H9 (cell line): ENCODE results near the gene DMRT3. TPM values are rescaled to one million over a fixed set of nuclear protein-coding genes. Genes with fewer than 3 reads are reported as not detected.

Experiments used
- DNase-seq: peaks from one replicate; pipeline ENCODE4 v3.0.0-alpha.2; 2017
- H2AFZ ChIP-seq: one replicate; pipeline ENCODE4 v1.6.1; 2013; ENCODE audit warnings: mild to moderate bottlenecking, low read length, control low read depth, moderate library complexity
- H2AK5ac ChIP-seq: 2 replicates; pipeline ENCODE4 v1.6.1; 2013; ENCODE audit warnings: low read length, control low read depth, mixed read lengths; ENCODE audit not compliant: insufficient read length
- H2BK120ac ChIP-seq: one replicate; pipeline ENCODE4 v1.6.1; 2013; ENCODE audit warnings: low read depth, mild to moderate bottlenecking, low read length, control low read depth, inconsistent platforms; ENCODE audit not compliant: poor library complexity, severe bottlenecking
- H2BK12ac ChIP-seq: 2 replicates; pipeline ENCODE4 v1.6.1; 2013; ENCODE audit warnings: low read length, control low read depth, mixed read lengths, low read depth; ENCODE audit not compliant: insufficient read length
- H2BK15ac ChIP-seq: 2 replicates; pipeline ENCODE4 v1.6.1; 2013; ENCODE audit warnings: low read depth, low read length, control low read depth
- H2BK20ac ChIP-seq: one replicate; pipeline ENCODE4 v1.6.1; 2013; ENCODE audit warnings: low read depth, mild to moderate bottlenecking, low read length, control low read depth, inconsistent platforms; ENCODE audit not compliant: poor library complexity, severe bottlenecking
- H2BK5ac ChIP-seq: 2 replicates; pipeline ENCODE4 v1.6.1; 2013; ENCODE audit warnings: low read length, control low read depth, mixed read lengths; ENCODE audit not compliant: insufficient read length
- H3K14ac ChIP-seq: 2 replicates; pipeline ENCODE4 v1.6.1; 2013; ENCODE audit warnings: low read length, control low read depth; ENCODE audit not compliant: insufficient read depth
- H3K18ac ChIP-seq: 2 replicates; pipeline ENCODE4 v1.6.1; 2013; ENCODE audit warnings: low read depth, mild to moderate bottlenecking, mixed read lengths, low read length, control low read depth; ENCODE audit not compliant: insufficient read length
- H3K23ac ChIP-seq: 2 replicates; pipeline ENCODE4 v1.6.1; 2013; ENCODE audit warnings: low read length, control low read depth, mixed read lengths, low read depth; ENCODE audit not compliant: insufficient read length
- H3K23me2 ChIP-seq: 2 replicates; pipeline ENCODE4 v1.6.1; 2013; ENCODE audit warnings: low read depth, mild to moderate bottlenecking, mixed read lengths, low read length, control low read depth; ENCODE audit not compliant: insufficient read length, poor library complexity, severe bottlenecking
- H3K27ac ChIP-seq: 2 replicates; pipeline ENCODE4 v1.5.1; 2013; ENCODE audit warnings: low read length, control low read depth, mixed read lengths, low read depth; ENCODE audit not compliant: insufficient read length
- H3K27me3 ChIP-seq: 2 replicates; pipeline ENCODE4 v1.6.1; 2013; ENCODE audit warnings: low read length, control low read depth, inconsistent platforms; ENCODE audit not compliant: insufficient read depth
- H3K4ac ChIP-seq: 2 replicates; pipeline ENCODE4 v1.6.1; 2013; ENCODE audit warnings: low read depth, mild to moderate bottlenecking, control low read depth, inconsistent platforms, low read length, moderate library complexity
- H3K4me1 ChIP-seq: 2 replicates; pipeline ENCODE4 v1.6.1; 2013; ENCODE audit warnings: low read length, control low read depth, inconsistent platforms; ENCODE audit not compliant: insufficient read depth
- H3K4me2 ChIP-seq: 2 replicates; pipeline ENCODE4 v1.6.1; 2013; ENCODE audit warnings: low read length, control low read depth, mixed read lengths; ENCODE audit not compliant: insufficient read length, insufficient read depth
- H3K56ac ChIP-seq: 2 replicates; pipeline ENCODE4 v1.6.1; 2013; ENCODE audit warnings: low read depth, mild to moderate bottlenecking, mixed read lengths, low read length, control low read depth; ENCODE audit not compliant: insufficient read length
- H3K79me1 ChIP-seq: 2 replicates; pipeline ENCODE4 v1.6.1; 2013; ENCODE audit warnings: low read depth, mild to moderate bottlenecking, moderate library complexity, low read length, control low read depth, inconsistent platforms; ENCODE audit not compliant: insufficient read depth, poor library complexity, severe bottlenecking
- H3K79me2 ChIP-seq: 2 replicates; pipeline ENCODE4 v1.6.1; 2013; ENCODE audit warnings: low read length, control low read depth, inconsistent platforms; ENCODE audit not compliant: insufficient read depth
- H3K9ac ChIP-seq: 2 replicates; pipeline ENCODE4 v1.6.1; 2013; ENCODE audit warnings: low read length, control low read depth, mixed read lengths; ENCODE audit not compliant: insufficient read length; ENCODE audit errors: extremely low read depth
- H3K9me3 ChIP-seq: one replicate; pipeline ENCODE4 v1.6.1; 2013; ENCODE audit warnings: low read depth, low read length, inconsistent platforms; ENCODE audit not compliant: control insufficient read depth
- H3T11ph ChIP-seq: one replicate; pipeline ENCODE4 v1.6.1; 2013; ENCODE audit warnings: mild to moderate bottlenecking, low read length, control low read depth, inconsistent platforms
- H4K20me1 ChIP-seq: one replicate; pipeline ENCODE4 v1.6.1; 2013; ENCODE audit not compliant: control insufficient read depth, insufficient read length, insufficient read depth
- H4K5ac ChIP-seq: 2 replicates; pipeline ENCODE4 v1.6.1; 2013; ENCODE audit warnings: low read depth, mild to moderate bottlenecking, mixed read lengths, low read length, control low read depth; ENCODE audit not compliant: insufficient read length
- H4K8ac ChIP-seq: replicated peaks from 2 replicates; pipeline ENCODE4 v1.6.1; 2013; ENCODE audit warnings: low read length, control low read depth, mixed read lengths, low read depth; ENCODE audit not compliant: insufficient read length
- H4K91ac ChIP-seq: 2 replicates; pipeline ENCODE4 v1.6.1; 2013; ENCODE audit warnings: low read depth, mild to moderate bottlenecking, moderate library complexity, mixed read lengths, low read length, control low read depth; ENCODE audit not compliant: insufficient read length
- H3K27ac Mint-ChIP-seq, 3 experiments: 2 replicates in 2 of 3; 3 replicates in 1 of 3; pipeline ENCODE4 v1.8.0; 2020 to 2021; ENCODE audit warnings: mixed read lengths in 3 of 3, mild to moderate bottlenecking in 1 of 3, moderate library complexity in 1 of 3
- H3K27me3 Mint-ChIP-seq: 2 replicates; pipeline ENCODE4 v1.8.0; 2021; ENCODE audit warnings: low read depth, mild to moderate bottlenecking, moderate library complexity, mixed read lengths
- H3K36me3 Mint-ChIP-seq, 3 experiments: 2 replicates in 2 of 3; 3 replicates in 1 of 3; pipeline ENCODE4 v1.8.0; 2020 to 2021; ENCODE audit warnings: low read depth in 3 of 3, mixed read lengths in 3 of 3; ENCODE audit not compliant: insufficient read depth in 1 of 3
- H3K4me1 Mint-ChIP-seq, 2 experiments: 2 replicates each; pipeline ENCODE4 v1.8.0; 2020; ENCODE audit warnings: mixed read lengths in 2 of 2
- H3K4me3 Mint-ChIP-seq, 2 experiments: 2 replicates in 1 of 2; 3 replicates in 1 of 2; pipeline ENCODE4 v1.8.0; 2020 to 2021; ENCODE audit warnings: mild to moderate bottlenecking in 2 of 2, mixed read lengths in 2 of 2, moderate library complexity in 1 of 2
- H3K9me3 Mint-ChIP-seq, 2 experiments: 2 replicates in 1 of 2; 3 replicates in 1 of 2; pipeline ENCODE4 v1.8.0; 2020; ENCODE audit warnings: mild to moderate bottlenecking in 2 of 2, mixed read lengths in 2 of 2, moderate library complexity in 1 of 2
- WGBS: extraction: QIAGEN DNeasy Blood & Tissue Kit; methylation state at CpG from one replicate; pipeline ENCODE4 v1.1.7; 2013; ENCODE audit warnings: missing lambda C conversion rate, low lambda C conversion rate, mixed read lengths; ENCODE audit not compliant: insufficient read length; ENCODE audit errors: extremely low coverage; 5-methylcytosine and 5-hydroxymethylcytosine counted together
- total RNA-seq: library from RNA; stranded (reverse); gene quantifications from 2 replicates; pipeline ENCODE4 v1.2.1, GENCODE V29; 2021
- TF ChIP-seq, protein P1 (sequence below): fragments of 200-600 bp; sonication (generic); conservative IDR thresholded peaks from 3 replicates; pipeline ENCODE4 v1.8.0; 2021; ENCODE audit warnings: antibody characterized with exemption, mild to moderate bottlenecking

The DMRT3 gene
- total RNA-seq, 1 experiment from 2014 or later = not detected

DNA sequence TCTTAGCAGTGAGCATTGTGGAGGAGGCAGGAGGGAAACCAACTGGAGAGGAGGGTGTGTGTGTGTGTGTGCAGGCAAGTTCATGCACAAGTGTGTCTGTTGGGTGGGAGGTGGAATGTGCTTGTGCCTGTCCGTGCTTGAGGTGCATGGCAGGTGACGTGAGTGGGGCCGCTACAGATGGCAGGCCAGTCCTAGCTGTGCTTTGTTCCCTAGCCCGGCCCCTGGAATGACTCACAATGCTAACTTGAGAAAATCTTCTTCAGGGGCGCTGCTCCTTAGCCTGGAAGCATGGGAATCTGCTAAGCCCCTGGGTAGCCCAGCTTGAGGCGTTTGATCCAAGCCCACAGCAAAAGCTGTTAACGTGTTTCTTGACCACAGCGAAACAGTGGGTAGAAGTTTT, 48.7 kb downstream of the DMRT3 start:
- H3K9ac ChIP-seq = no peak overlapping the region
- H3T11ph ChIP-seq = no peak overlapping the region
- TF ChIP-seq, protein P1, sequence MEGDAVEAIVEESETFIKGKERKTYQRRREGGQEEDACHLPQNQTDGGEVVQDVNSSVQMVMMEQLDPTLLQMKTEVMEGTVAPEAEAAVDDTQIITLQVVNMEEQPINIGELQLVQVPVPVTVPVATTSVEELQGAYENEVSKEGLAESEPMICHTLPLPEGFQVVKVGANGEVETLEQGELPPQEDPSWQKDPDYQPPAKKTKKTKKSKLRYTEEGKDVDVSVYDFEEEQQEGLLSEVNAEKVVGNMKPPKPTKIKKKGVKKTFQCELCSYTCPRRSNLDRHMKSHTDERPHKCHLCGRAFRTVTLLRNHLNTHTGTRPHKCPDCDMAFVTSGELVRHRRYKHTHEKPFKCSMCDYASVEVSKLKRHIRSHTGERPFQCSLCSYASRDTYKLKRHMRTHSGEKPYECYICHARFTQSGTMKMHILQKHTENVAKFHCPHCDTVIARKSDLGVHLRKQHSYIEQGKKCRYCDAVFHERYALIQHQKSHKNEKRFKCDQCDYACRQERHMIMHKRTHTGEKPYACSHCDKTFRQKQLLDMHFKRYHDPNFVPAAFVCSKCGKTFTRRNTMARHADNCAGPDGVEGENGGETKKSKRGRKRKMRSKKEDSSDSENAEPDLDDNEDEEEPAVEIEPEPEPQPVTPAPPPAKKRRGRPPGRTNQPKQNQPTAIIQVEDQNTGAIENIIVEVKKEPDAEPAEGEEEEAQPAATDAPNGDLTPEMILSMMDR = no peak
- H3K9me3 Mint-ChIP-seq = peaks cover 10 to 13% of the 10 kb centered on the region in 2 experiments; a peak in 4 of 5 replicates
- H3K4ac ChIP-seq = no peak overlapping the region
- peaks cover 0 to 2% (median 0%) of the 10 kb centered on the region in 3 experiments; a peak in 1 of 7 replicates for H3K36me3 Mint-ChIP-seq
- H4K5ac ChIP-seq = no peak overlapping the region
- no peaks in the 10 kb centered on the region for H4K20me1 ChIP-seq
- H3K9me3 ChIP-seq = peaks cover 4% of the 10 kb centered on the region
- no peak overlapping the region for H2AFZ ChIP-seq
- H2BK12ac ChIP-seq = no peak overlapping the region
- no peak overlapping the region for H3K27ac Mint-ChIP-seq
- no peak overlapping the region for H4K91ac ChIP-seq
- no CpG with 5 or more reads among the region's 8 CpGs for WGBS
- H3K56ac ChIP-seq = no peak overlapping the region
- no peak overlapping the region for H3K18ac ChIP-seq
- no peak overlapping the region for H3K23ac ChIP-seq
- H3K4me1 ChIP-seq = no peaks in the 10 kb centered on the region
- no peaks in the 10 kb centered on the region for H3K27me3 ChIP-seq
- H3K4me1 Mint-ChIP-seq = peaks cover 5 to 10% of the 10 kb centered on the region in 2 experiments
- no peaks in the 10 kb centered on the region for H3K23me2 ChIP-seq
- no peak overlapping the region for H2BK120ac ChIP-seq
- no peak overlapping the region for H3K14ac ChIP-seq
- H3K4me2 ChIP-seq = no peak overlapping the region
- no peak overlapping the region for H2BK15ac ChIP-seq
- H3K4me3 Mint-ChIP-seq = no peak overlapping the region
- H3K79me1 ChIP-seq = no peaks in the 10 kb centered on the region
- H2AK5ac ChIP-seq = no peak overlapping the region
- no peaks in the 10 kb centered on the region for H3K79me2 ChIP-seq
- no peak overlapping the region for H2BK20ac ChIP-seq
- no peak overlapping the region for H2BK5ac ChIP-seq
- H4K8ac ChIP-seq = no peak overlapping the region
- no peak for DNase-seq
- peaks cover 45% of the 10 kb centered on the region for H3K27me3 Mint-ChIP-seq
- H3K27ac ChIP-seq = no peak overlapping the region
